ENCODE data around the gene BTBD9.

BTBD9 gene

GRCh38 chr6:38505826-38506225, 133.9 kb downstream of the BTBD9 start:
- no peak for DNase-seq (ENCODE audit: low spot score)

- no peak for DNase-seq (ENCODE audit: low spot score)
These were observed 134.7 kb downstream of the BTBD9 start for GRCh38 chr6:38504996-38505395.

- no peak for DNase-seq (ENCODE audit: low spot score)
These were observed 135.6 kb downstream of the BTBD9 start for GRCh38 chr6:38503960-38504682.

- no peak for DNase-seq (ENCODE audit: low spot score)
These were observed 136.5 kb downstream of the BTBD9 start for GRCh38 chr6:38503032-38503773.

- no peak for DNase-seq (ENCODE audit: low spot score)
These were observed 137.3 kb downstream of the BTBD9 start for GRCh38 chr6:38502423-38502822.

GRCh38 chr6:38501931-38502330, 137.8 kb downstream of the BTBD9 start:
- DNase-seq (ENCODE audit: low spot score) = no peak

- no peak for DNase-seq (ENCODE audit: low spot score)
These were observed 140.1 kb downstream of the BTBD9 start for GRCh38 chr6:38499529-38500096.

GRCh38 chr6:38498805-38499445, 140.8 kb downstream of the BTBD9 start:
- DNase-seq (ENCODE audit: low spot score) = no peak

GRCh38 chr6:38498085-38498484, 141.6 kb downstream of the BTBD9 start:
- DNase-seq (ENCODE audit: low spot score) = no peak

GRCh38 chr6:38497546-38497945, 142.2 kb downstream of the BTBD9 start:
- no peak for DNase-seq (ENCODE audit: low spot score)

GRCh38 chr6:38495922-38496635, 143.7 kb downstream of the BTBD9 start:
- DNase-seq (ENCODE audit: low spot score) = no peak

- DNase-seq (ENCODE audit: low spot score) = no peak
These were observed 144.2 kb downstream of the BTBD9 start for GRCh38 chr6:38495518-38495917.

GRCh38 chr6:38493931-38494547, 145.7 kb downstream of the BTBD9 start:
- DNase-seq (ENCODE audit: low spot score) = peak; percentile 64

GRCh38 chr6:38492031-38492430, 147.7 kb downstream of the BTBD9 start:
- DNase-seq (ENCODE audit: low spot score) = no peak

GRCh38 chr6:38489951-38490350, 149.8 kb downstream of the BTBD9 start:
- DNase-seq (ENCODE audit: low spot score) = no peak

- DNase-seq (ENCODE audit: low spot score) = no peak
These were observed 152.3 kb downstream of the BTBD9 start for GRCh38 chr6:38487423-38487822.

GRCh38 chr6:38485488-38485887, 154.2 kb downstream of the BTBD9 start:
- DNase-seq (ENCODE audit: low spot score) = no peak

GRCh38 chr6:38484656-38485055, 155.1 kb downstream of the BTBD9 start:
- no peak for DNase-seq (ENCODE audit: low spot score)

GRCh38 chr6:38483526-38483925, 156.2 kb downstream of the BTBD9 start:
- DNase-seq (ENCODE audit: low spot score) = no peak

- DNase-seq (ENCODE audit: low spot score) = no peak
These were observed 157.3 kb downstream of the BTBD9 start for GRCh38 chr6:38482466-38482865.

GRCh38 chr6:38481851-38482250, 157.9 kb downstream of the BTBD9 start:
- DNase-seq (ENCODE audit: low spot score) = no peak
